ENCODE measurements around the gene MRGPRE.

The MRGPRE gene

DNA sequence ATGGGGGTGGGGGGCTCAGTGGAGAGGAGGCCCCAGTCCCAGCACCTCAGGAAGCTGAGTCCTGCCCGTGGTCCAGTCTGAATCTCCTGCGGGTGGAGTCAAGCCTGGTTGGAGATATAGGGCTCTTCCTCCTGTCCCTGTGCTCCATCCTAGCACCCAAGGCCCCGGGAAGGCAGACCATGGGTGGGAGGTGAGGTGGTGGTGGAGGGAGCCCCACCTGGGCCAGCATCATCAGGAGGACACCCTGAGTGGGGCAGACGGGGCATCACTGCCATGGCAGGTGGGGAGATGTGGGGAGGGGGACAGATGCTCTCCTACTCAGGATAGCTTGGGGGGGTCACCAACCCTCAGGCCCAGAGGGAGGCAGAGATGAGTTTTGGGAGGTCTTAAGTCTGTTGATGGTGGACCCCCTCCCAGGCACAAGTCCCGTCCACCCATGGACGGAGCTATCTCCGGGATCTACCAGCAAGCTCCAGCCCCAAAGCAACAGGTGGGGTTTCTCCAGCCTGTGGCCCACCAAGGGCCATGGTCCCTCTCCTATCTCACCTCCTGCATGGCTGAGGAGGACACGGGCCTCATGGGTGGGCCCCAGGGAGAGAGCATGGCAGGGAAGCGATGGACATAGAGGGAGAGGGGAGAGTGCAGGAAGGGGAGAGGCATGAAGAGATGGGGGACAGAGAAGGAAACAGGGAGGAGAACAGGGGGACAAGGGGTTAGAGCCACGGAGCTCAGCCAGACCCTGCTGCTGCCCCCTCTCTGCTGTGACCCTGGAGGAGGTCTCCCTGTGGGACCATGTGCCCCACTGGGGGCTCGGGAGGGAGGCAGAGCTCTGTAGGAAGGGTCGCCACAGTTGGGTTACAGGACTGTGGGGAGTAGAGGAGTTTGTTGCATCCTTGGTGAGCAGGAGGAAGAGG, 1.3 kb downstream of the MRGPRE start:
- H3K4me3 ChIP-seq (ENCODE audit: low read depth in 1 of 2, low read length in 1 of 2), result no peak overlapping the region

DNA sequence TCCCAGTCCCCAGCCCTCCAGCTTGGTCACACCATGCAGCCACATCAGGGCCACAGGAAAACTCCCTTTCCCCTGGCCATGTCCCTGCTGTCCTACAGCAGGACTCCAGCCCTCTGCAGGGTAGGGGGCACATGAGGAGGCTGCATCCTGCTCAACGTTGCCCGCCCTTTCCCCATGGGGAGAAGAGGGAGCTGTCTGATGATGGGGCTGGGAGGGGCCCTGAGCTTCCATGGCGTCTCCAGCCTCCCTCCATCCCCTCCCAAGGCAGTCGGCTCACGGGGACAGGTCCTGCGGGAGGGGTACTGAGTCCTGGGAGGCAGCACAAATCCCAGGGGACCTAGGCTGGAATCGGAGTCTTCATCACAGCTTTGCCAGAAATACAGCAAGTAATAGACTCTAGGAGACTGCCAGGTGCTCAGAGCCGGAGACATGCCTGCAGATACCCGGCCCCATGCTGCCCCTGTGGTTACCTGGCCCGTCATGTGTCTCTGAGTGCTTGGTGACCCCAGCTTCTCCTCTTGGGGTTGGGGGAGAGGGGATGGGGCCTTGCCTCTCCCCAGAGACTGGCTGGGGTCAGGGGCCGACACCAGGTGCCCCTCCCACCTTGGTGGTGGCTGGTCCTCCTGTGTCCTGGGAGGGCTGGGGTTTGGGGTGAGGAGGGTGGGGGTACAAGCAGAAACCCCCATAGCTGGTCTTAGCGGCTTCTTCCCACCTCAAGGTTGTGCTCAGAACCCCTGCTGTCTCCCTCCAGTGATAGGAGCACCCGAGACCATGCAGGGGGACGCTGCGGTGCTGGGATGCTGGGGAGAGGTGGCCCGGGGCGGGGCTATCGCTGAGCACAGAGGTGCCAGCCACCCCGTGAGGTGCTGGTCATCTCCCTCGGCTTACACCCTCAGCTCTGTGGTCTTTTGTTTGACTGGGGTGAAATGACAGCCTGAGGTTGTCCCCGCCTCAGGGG, 2.3 kb downstream of the MRGPRE start:
- H3K4me3 ChIP-seq (ENCODE audit: low read depth in 1 of 2, low read length in 1 of 2), result no peak overlapping the region

More for the DNA sequence above, 1.3 kb downstream of the MRGPRE start:
- Histone ChIP-seq H3K9me3 (no peaks in the 10 kb centered on the region), H3K27ac (no peak overlapping the region), H3K27me3 (peaks cover 5% of the 10 kb centered on the region), H3K4me1 (ENCODE audit: control insufficient read depth in 1 of 2, insufficient read depth in 1 of 2, low read depth in 1 of 2, low read length in 1 of 2) (no peaks in the 10 kb centered on the region), H3K36me3 (no peaks in the 10 kb centered on the region)
- TF ChIP-seq, protein P1, sequence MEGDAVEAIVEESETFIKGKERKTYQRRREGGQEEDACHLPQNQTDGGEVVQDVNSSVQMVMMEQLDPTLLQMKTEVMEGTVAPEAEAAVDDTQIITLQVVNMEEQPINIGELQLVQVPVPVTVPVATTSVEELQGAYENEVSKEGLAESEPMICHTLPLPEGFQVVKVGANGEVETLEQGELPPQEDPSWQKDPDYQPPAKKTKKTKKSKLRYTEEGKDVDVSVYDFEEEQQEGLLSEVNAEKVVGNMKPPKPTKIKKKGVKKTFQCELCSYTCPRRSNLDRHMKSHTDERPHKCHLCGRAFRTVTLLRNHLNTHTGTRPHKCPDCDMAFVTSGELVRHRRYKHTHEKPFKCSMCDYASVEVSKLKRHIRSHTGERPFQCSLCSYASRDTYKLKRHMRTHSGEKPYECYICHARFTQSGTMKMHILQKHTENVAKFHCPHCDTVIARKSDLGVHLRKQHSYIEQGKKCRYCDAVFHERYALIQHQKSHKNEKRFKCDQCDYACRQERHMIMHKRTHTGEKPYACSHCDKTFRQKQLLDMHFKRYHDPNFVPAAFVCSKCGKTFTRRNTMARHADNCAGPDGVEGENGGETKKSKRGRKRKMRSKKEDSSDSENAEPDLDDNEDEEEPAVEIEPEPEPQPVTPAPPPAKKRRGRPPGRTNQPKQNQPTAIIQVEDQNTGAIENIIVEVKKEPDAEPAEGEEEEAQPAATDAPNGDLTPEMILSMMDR (IDR thresholded peaks at IDR 0.05), result no peak

DNA sequence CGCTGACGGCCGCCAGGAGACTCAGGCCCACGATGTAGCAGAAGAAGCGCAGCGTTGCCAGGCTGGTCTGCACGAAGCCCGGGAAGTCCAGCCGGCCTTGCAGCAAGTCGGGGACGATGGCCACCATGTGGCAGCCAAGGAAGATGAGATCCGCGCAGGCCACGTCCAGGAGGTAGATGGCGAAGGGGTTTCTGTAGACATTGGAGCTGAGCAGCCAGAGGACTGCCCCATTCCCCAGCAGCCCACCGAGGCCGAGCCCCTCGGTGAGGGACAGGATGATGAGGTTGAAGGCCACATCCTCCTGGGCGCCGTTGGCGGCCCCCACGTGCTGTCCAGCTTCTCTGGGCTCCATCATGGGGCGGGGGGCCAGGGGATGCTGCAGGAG, 3.8 kb downstream of the MRGPRE start:
- H3K27me3 ChIP-seq, result peaks cover 15% of the 10 kb centered on the region
- H3K36me3 ChIP-seq, result no peaks in the 10 kb centered on the region
- no peak overlapping the region for H3K4me3 ChIP-seq (ENCODE audit: low read depth in 1 of 2, low read length in 1 of 2)
- no peaks in the 10 kb centered on the region for H3K4me1 ChIP-seq (ENCODE audit: control insufficient read depth in 1 of 2, insufficient read depth in 1 of 2, low read depth in 1 of 2, low read length in 1 of 2)
- no peaks in the 10 kb centered on the region for H3K9me3 ChIP-seq
- TF ChIP-seq, protein P1 (IDR thresholded peaks at IDR 0.05), result no peak
- H3K27ac ChIP-seq, result no peak overlapping the region

More for the DNA sequence above, 2.3 kb downstream of the MRGPRE start:
- Histone ChIP-seq H3K4me1 (ENCODE audit: control insufficient read depth in 1 of 2, insufficient read depth in 1 of 2, low read depth in 1 of 2, low read length in 1 of 2) (no peaks in the 10 kb centered on the region), H3K27me3 (peaks cover 5% of the 10 kb centered on the region), H3K9me3 (no peaks in the 10 kb centered on the region), H3K36me3 (no peaks in the 10 kb centered on the region), H3K27ac (no peak overlapping the region)
- TF ChIP-seq, protein P1 (IDR thresholded peaks at IDR 0.05), result no peak

DNA sequence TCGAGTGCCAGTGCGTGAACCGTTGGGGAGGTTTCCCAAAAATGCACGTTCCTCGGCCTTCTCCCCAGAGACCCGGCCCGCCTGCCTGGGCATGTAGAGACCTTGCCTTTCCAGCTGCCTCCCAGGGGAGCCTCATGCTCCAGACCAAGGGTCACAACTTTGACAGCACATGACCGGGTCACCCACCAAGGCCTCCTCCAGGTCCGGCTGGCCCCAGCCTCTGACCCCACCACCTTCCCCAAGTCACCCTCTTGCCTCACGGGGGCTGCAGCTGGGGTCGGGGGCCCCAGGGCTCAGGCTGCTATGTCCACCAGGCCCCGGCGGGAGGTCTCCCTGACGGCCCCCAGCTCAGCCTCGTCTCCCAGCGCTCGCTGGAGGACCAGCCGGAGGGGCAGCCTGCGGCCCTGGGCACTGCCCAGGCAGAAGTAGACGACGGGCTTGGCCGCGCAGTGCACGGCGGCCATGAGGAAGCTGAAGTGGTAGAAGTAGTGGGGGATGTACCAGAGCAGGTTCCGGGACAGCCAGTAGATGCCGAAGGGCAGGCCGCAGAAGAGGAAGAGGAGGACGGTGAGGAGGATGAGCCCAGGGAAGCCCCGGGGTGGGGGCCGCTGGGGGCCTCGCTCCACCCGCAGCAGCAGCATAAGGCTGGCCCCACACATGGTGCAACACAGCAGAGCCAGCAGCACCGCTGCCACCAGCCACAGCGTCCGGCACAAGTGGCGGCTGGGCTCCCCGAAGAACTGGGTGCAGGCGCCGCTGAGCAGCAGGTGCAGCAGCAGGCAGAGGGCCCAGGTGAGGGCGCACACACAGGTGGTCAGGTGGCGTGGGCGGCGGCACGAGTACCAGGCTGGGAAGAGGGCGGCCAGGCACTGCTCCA, 4.4 kb downstream of the MRGPRE start:
- H3K27me3 ChIP-seq, result peaks cover 21% of the 10 kb centered on the region
- H3K4me1 ChIP-seq (ENCODE audit: control insufficient read depth in 1 of 2, insufficient read depth in 1 of 2, low read depth in 1 of 2, low read length in 1 of 2), result no peaks in the 10 kb centered on the region
- TF ChIP-seq, protein P1 (IDR thresholded peaks at IDR 0.05), result no peak
- no peaks in the 10 kb centered on the region for H3K9me3 ChIP-seq
- no peak overlapping the region for H3K27ac ChIP-seq
- H3K36me3 ChIP-seq, result no peaks in the 10 kb centered on the region
- no peak overlapping the region for H3K4me3 ChIP-seq (ENCODE audit: low read depth in 1 of 2, low read length in 1 of 2)
